Mesendoderm (in vitro differentiated cells): ENCODE data around the gene ARFGAP3.
"Not testable (repeated sequence)": the region's sequence is repeated elsewhere in the genome, so short reads cannot be mapped to it uniquely, and the experiment has no call there.

Experiments
- DNase-seq: peaks from one replicate; pipeline ENCODE4 v3.0.0; 2013
- H2AK5ac ChIP-seq: 2 replicates; pipeline ENCODE4 v1.6.1; 2013; ENCODE audit warnings: low read length, inconsistent platforms
- H2BK120ac ChIP-seq: 2 replicates; pipeline ENCODE4 v1.6.1; 2013; ENCODE audit warnings: low read depth, mild to moderate bottlenecking, low read length, moderate library complexity, mixed read lengths
- H2BK15ac ChIP-seq: replicated peaks from 2 replicates; pipeline ENCODE4 v1.6.1; 2013; ENCODE audit warnings: low read depth, mild to moderate bottlenecking, moderate library complexity
- H2BK5ac ChIP-seq: 2 replicates; pipeline ENCODE4 v1.6.1; 2013; ENCODE audit warnings: low read length, inconsistent platforms
- H3K18ac ChIP-seq: 2 replicates; pipeline ENCODE4 v1.6.1; 2013; ENCODE audit warnings: mild to moderate bottlenecking, low read length, mixed read lengths
- H3K23ac ChIP-seq: one replicate; pipeline ENCODE4 v1.6.1; 2013; ENCODE audit warnings: low read length
- H3K27ac ChIP-seq: 2 replicates; pipeline ENCODE4 v1.5.1; 2013; ENCODE audit warnings: low read depth, mild to moderate bottlenecking, inconsistent platforms, low read length, moderate library complexity
- H3K27me3 ChIP-seq: 2 replicates; pipeline ENCODE4 v1.6.1; 2013; ENCODE audit warnings: low read length, control low read depth, mild to moderate bottlenecking, inconsistent platforms; ENCODE audit not compliant: insufficient read depth, poor library complexity
- H3K36me3 ChIP-seq: 2 replicates; pipeline ENCODE4 v1.6.1; 2013; ENCODE audit warnings: low read length, inconsistent platforms; ENCODE audit not compliant: control insufficient read depth, insufficient read depth
- H3K4ac ChIP-seq: one replicate; pipeline ENCODE4 v1.6.1; 2013; ENCODE audit warnings: low read depth, mild to moderate bottlenecking, low read length, moderate library complexity
- H3K4me1 ChIP-seq: 2 replicates; pipeline ENCODE4 v1.6.1; 2013; ENCODE audit warnings: low read depth, low read length, inconsistent platforms; ENCODE audit not compliant: control insufficient read depth
- H3K4me2 ChIP-seq: 2 replicates; pipeline ENCODE4 v1.6.1; 2013; ENCODE audit warnings: low read length
- H3K4me3 ChIP-seq: 2 replicates; pipeline ENCODE4 v1.5.1; 2013; ENCODE audit warnings: mild to moderate bottlenecking, low read length
- H3K56ac ChIP-seq: one replicate; pipeline ENCODE4 v1.6.1; 2013; ENCODE audit warnings: low read length
- H3K79me1 ChIP-seq: 2 replicates; pipeline ENCODE4 v1.6.1; 2013; ENCODE audit warnings: low read length, inconsistent platforms
- H3K79me2 ChIP-seq: 2 replicates; pipeline ENCODE4 v1.6.1; 2013; ENCODE audit warnings: mild to moderate bottlenecking, low read length; ENCODE audit not compliant: control insufficient read depth, insufficient read depth
- H3K9ac ChIP-seq: 2 replicates; pipeline ENCODE4 v1.6.1; 2013; ENCODE audit warnings: low read length, inconsistent platforms
- H4K5ac ChIP-seq: one replicate; pipeline ENCODE4 v1.6.1; 2013; ENCODE audit warnings: low read length
- H4K8ac ChIP-seq: one replicate; pipeline ENCODE4 v1.6.1; 2013; ENCODE audit warnings: low read depth, mild to moderate bottlenecking, control low read depth, low read length, moderate library complexity
- WGBS: extraction: QIAGEN DNeasy Blood & Tissue Kit; methylation state at CpG from one replicate; pipeline ENCODE4 v1.1.7; 2013; ENCODE audit warnings: low lambda C conversion rate, missing lambda C conversion rate; ENCODE audit not compliant: insufficient coverage; ENCODE audit errors: extremely low coverage; 5-methylcytosine and 5-hydroxymethylcytosine counted together

Gene ARFGAP3

GRCh38 chr22:42763965-42764480, 93.0 kb downstream of the ARFGAP3 start:
- no peak overlapping the region for H3K18ac ChIP-seq
- no peak for DNase-seq
- no peak overlapping the region for H3K4ac ChIP-seq
- no peak overlapping the region for H2AK5ac ChIP-seq
- H3K27me3 ChIP-seq = no peaks in the 10 kb centered on the region
- no peaks in the 10 kb centered on the region for H3K4me1 ChIP-seq
- no peak overlapping the region for H3K56ac ChIP-seq
- H3K79me2 ChIP-seq = no peaks in the 10 kb centered on the region
- no peaks in the 10 kb centered on the region for H3K79me1 ChIP-seq
- H3K4me3 ChIP-seq = no peak overlapping the region
- H3K27ac ChIP-seq = no peak overlapping the region
- H2BK15ac ChIP-seq = no peak overlapping the region
- WGBS = no CpG with 5 or more reads among the region's 13 CpGs
- no peak overlapping the region for H4K5ac ChIP-seq
- H3K9ac ChIP-seq = no peak overlapping the region
- no peak overlapping the region for H4K8ac ChIP-seq
- H3K23ac ChIP-seq = no peak overlapping the region
- no peaks in the 10 kb centered on the region for H3K36me3 ChIP-seq
- H3K4me2 ChIP-seq = no peak overlapping the region
- no peak overlapping the region for H2BK5ac ChIP-seq
- no peak overlapping the region for H2BK120ac ChIP-seq

GRCh38 chr22:42760806-42761565, 96.1 kb downstream of the ARFGAP3 start:
- DNase-seq = no peak
- no peak overlapping the region for H4K5ac ChIP-seq
- no peak overlapping the region for H2BK5ac ChIP-seq
- no peak overlapping the region for H3K4me2 ChIP-seq
- H3K56ac ChIP-seq = no peak overlapping the region
- H2BK15ac ChIP-seq = no peak overlapping the region
- H3K79me2 ChIP-seq = no peaks in the 10 kb centered on the region
- H3K4ac ChIP-seq = no peak overlapping the region
- H2BK120ac ChIP-seq = no peak overlapping the region
- H2AK5ac ChIP-seq = no peak overlapping the region
- WGBS = no CpG with 5 or more reads among the region's 18 CpGs
- no peak overlapping the region for H3K4me3 ChIP-seq
- no peaks in the 10 kb centered on the region for H3K79me1 ChIP-seq
- no peaks in the 10 kb centered on the region for H3K36me3 ChIP-seq
- H3K27ac ChIP-seq = no peak overlapping the region
- no peak overlapping the region for H3K23ac ChIP-seq
- H3K4me1 ChIP-seq = no peaks in the 10 kb centered on the region
- H4K8ac ChIP-seq = no peak overlapping the region
- H3K9ac ChIP-seq = no peak overlapping the region
- H3K18ac ChIP-seq = no peak overlapping the region
- H3K27me3 ChIP-seq = no peaks in the 10 kb centered on the region

GRCh38 chr22:42758931-42759629, 98.0 kb downstream of the ARFGAP3 start:
- Histone ChIP-seq H3K4me3 (no peak overlapping the region), H3K4me1 (no peaks in the 10 kb centered on the region), H2BK120ac (no peak overlapping the region), H3K27ac (no peak overlapping the region), H3K9ac (no peak overlapping the region), H3K79me2 (no peaks in the 10 kb centered on the region), H3K23ac (no peak overlapping the region), H3K27me3 (no peaks in the 10 kb centered on the region), H4K8ac (no peak overlapping the region), H4K5ac (no peak overlapping the region), H3K36me3 (no peaks in the 10 kb centered on the region), H2AK5ac (no peak overlapping the region), H3K56ac (no peak overlapping the region), H3K79me1 (no peaks in the 10 kb centered on the region), H3K4me2 (no peak overlapping the region), H3K4ac (no peak overlapping the region), H2BK15ac (no peak overlapping the region), H2BK5ac (no peak overlapping the region), H3K18ac (no peak overlapping the region)
- WGBS = no CpG with 5 or more reads among the region's 23 CpGs
- DNase-seq = no peak

GRCh38 chr22:42755553-42755952, 101.5 kb downstream of the ARFGAP3 start:
- not testable (repeated sequence) for H3K79me1 ChIP-seq, H3K4me1 ChIP-seq, H3K18ac ChIP-seq, H3K4me3 ChIP-seq, H4K8ac ChIP-seq, DNase-seq, H3K56ac ChIP-seq, H3K9ac ChIP-seq, H2BK120ac ChIP-seq, H2BK15ac ChIP-seq, H2AK5ac ChIP-seq, H3K4ac ChIP-seq, H3K36me3 ChIP-seq, H3K27ac ChIP-seq, H2BK5ac ChIP-seq, H3K23ac ChIP-seq, H3K27me3 ChIP-seq, H3K79me2 ChIP-seq, H3K4me2 ChIP-seq, H4K5ac ChIP-seq
- no CpG with 5 or more reads among the region's 5 CpGs for WGBS

GRCh38 chr22:42755121-42755520, 102.0 kb downstream of the ARFGAP3 start:
- not testable (repeated sequence) for H3K4me1 ChIP-seq, H3K27ac ChIP-seq, H3K4ac ChIP-seq, H3K9ac ChIP-seq, H3K23ac ChIP-seq, H3K56ac ChIP-seq, H3K4me2 ChIP-seq, H3K79me1 ChIP-seq, H2BK120ac ChIP-seq, H3K18ac ChIP-seq, H3K27me3 ChIP-seq, H2AK5ac ChIP-seq, H4K8ac ChIP-seq, H3K79me2 ChIP-seq, H2BK15ac ChIP-seq, H3K36me3 ChIP-seq, DNase-seq, H2BK5ac ChIP-seq, H4K5ac ChIP-seq, H3K4me3 ChIP-seq
- WGBS = no CpG with 5 or more reads among the region's 16 CpGs
